22Rv1 (cell line): ENCODE data around the gene ONECUT2.

Experiments used
- H3K27ac ChIP-seq: fragments of 450-650 bp; 2 replicates; pipeline ENCODE4 v1.5.1; 2017
- CTCF ChIP-seq: fragments of 450-650 bp; IDR thresholded peaks from 2 replicates; pipeline ENCODE4 v1.5.1; 2017; ENCODE audit warnings: mild to moderate bottlenecking
- ZFX ChIP-seq: fragments of 450-650 bp; IDR thresholded peaks from 2 replicates; pipeline ENCODE4 v1.6.1; 2017; ENCODE audit warnings: antibody characterized with exemption, borderline replicate concordance

Gene ONECUT2

GRCh38 chr18:57461652-57462269 is 26.6 kb downstream of the ONECUT2 start:
- TF ChIP-seq CTCF = no peak
- no peak for TF ChIP-seq ZFX
- H3K27ac ChIP-seq = no peak overlapping the region

GRCh38 chr18:57466307-57466706 is 31.1 kb downstream of the ONECUT2 start:
- TF ChIP-seq CTCF (no peak), ZFX (no peak)

GRCh38 chr18:57466745-57467409 is 31.7 kb downstream of the ONECUT2 start:
- H3K27ac ChIP-seq = no peak overlapping the region
- no peak for TF ChIP-seq CTCF
- no peak for TF ChIP-seq ZFX

More at GRCh38 chr18:57466307-57466706, 31.1 kb downstream of the ONECUT2 start:
- no peak overlapping the region for H3K27ac ChIP-seq

GRCh38 chr18:57469884-57470283 is 34.7 kb downstream of the ONECUT2 start:
- H3K27ac ChIP-seq = no peak overlapping the region
- TF ChIP-seq CTCF (no peak), ZFX (no peak)

- no peak for TF ChIP-seq CTCF
- TF ChIP-seq ZFX = no peak
- H3K27ac ChIP-seq = no peak overlapping the region
These were observed 40.2 kb downstream of the ONECUT2 start for GRCh38 chr18:57475408-57475807.

- TF ChIP-seq ZFX (no peak), CTCF (no peak)
- H3K27ac ChIP-seq = no peak overlapping the region
These were observed 40.7 kb downstream of the ONECUT2 start for GRCh38 chr18:57475903-57476302.

- no peak for TF ChIP-seq ZFX
- no peak for TF ChIP-seq CTCF
- H3K27ac ChIP-seq = no peak overlapping the region
These were observed 45.6 kb downstream of the ONECUT2 start for GRCh38 chr18:57480733-57481132.
